ENCODE data around the gene R3HCC1L.

R3HCC1L gene

DNA sequence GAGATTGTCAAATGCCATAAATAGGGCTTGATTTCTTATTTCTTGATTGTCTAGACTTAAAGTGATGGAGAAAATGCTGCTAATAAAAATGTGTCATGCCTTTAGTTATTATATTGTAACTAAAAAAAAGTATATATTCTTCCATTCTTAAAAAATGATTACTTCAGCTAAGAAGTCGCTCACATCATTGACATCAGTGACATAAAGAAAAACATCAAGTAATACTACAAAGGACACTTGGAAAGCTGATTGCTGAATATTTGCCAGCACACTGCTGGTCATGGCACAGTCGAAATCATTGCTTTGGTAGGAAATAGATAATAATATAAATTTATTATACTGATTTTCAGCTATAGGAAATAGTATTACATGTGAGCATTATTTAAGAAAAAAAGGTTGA is 70.9 kb downstream of the R3HCC1L start:
- Histone ChIP-seq H3K27me3 (no peaks in the 10 kb centered on the region), H3K27ac (no peak overlapping the region), H3K4me3 (ENCODE audit: low read depth in 1 of 2, low read length in 1 of 2) (no peak overlapping the region), H3K9me3 (no peaks in the 10 kb centered on the region), H3K36me3 (peaks cover 21% of the 10 kb centered on the region), H3K4me1 (ENCODE audit: control insufficient read depth in 1 of 2, insufficient read depth in 1 of 2, low read depth in 1 of 2, low read length in 1 of 2) (no peaks in the 10 kb centered on the region)
- TF ChIP-seq, protein P1, sequence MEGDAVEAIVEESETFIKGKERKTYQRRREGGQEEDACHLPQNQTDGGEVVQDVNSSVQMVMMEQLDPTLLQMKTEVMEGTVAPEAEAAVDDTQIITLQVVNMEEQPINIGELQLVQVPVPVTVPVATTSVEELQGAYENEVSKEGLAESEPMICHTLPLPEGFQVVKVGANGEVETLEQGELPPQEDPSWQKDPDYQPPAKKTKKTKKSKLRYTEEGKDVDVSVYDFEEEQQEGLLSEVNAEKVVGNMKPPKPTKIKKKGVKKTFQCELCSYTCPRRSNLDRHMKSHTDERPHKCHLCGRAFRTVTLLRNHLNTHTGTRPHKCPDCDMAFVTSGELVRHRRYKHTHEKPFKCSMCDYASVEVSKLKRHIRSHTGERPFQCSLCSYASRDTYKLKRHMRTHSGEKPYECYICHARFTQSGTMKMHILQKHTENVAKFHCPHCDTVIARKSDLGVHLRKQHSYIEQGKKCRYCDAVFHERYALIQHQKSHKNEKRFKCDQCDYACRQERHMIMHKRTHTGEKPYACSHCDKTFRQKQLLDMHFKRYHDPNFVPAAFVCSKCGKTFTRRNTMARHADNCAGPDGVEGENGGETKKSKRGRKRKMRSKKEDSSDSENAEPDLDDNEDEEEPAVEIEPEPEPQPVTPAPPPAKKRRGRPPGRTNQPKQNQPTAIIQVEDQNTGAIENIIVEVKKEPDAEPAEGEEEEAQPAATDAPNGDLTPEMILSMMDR (IDR thresholded peaks at IDR 0.05), result no peak

DNA sequence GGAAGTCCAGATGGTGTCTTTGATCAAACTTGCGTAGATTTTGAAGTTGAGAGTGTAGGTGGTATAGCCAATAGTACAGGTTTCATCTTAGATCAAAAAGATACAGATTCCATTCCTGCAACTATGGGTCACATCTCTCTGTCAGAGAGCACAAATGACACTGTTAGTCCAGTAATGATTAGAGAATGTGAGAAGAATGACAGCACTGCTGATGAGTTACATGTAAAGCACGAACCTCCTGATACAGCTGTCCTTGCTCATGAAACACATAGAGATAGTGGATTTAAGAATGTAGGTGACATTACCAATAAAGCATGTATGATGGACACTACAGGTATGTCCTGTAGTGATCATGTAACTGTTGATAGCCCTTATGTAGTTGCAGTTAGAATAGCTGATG is 74.5 kb downstream of the R3HCC1L start:
- Histone ChIP-seq H3K36me3 (peaks cover 21% of the 10 kb centered on the region), H3K9me3 (no peaks in the 10 kb centered on the region), H3K4me1 (ENCODE audit: control insufficient read depth in 1 of 2, insufficient read depth in 1 of 2, low read depth in 1 of 2, low read length in 1 of 2) (no peaks in the 10 kb centered on the region), H3K27me3 (no peaks in the 10 kb centered on the region), H3K27ac (no peak overlapping the region), H3K4me3 (ENCODE audit: low read depth in 1 of 2, low read length in 1 of 2) (no peak overlapping the region)
- TF ChIP-seq, protein P1 (IDR thresholded peaks at IDR 0.05), result no peak

DNA sequence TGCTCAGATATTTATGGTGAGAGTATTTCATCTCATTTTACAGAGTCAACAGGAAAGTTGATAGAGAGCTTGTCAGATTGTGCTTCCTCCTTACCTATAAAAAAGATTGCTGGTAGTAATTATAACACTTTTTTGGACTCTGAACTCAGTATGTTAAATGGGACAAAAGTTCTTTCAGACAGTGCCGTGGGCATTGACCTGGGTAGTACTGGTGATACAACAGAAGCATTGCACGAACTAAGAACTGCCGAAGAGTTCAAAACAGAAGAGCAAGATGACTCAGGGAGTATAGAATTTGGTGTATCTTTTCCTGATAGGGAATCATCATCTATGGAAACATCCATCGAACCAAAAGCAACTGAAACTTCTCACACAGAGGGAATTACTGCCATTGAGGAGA is 75.0 kb downstream of the R3HCC1L start:
- H3K27me3 ChIP-seq, result no peaks in the 10 kb centered on the region
- H3K4me1 ChIP-seq (ENCODE audit: control insufficient read depth in 1 of 2, insufficient read depth in 1 of 2, low read depth in 1 of 2, low read length in 1 of 2), result no peaks in the 10 kb centered on the region
- TF ChIP-seq, protein P1 (IDR thresholded peaks at IDR 0.05), result no peak
- no peak overlapping the region for H3K4me3 ChIP-seq (ENCODE audit: low read depth in 1 of 2, low read length in 1 of 2)
- no peak overlapping the region for H3K27ac ChIP-seq
- H3K9me3 ChIP-seq, result no peaks in the 10 kb centered on the region
- H3K36me3 ChIP-seq, result peaks cover 21% of the 10 kb centered on the region

DNA sequence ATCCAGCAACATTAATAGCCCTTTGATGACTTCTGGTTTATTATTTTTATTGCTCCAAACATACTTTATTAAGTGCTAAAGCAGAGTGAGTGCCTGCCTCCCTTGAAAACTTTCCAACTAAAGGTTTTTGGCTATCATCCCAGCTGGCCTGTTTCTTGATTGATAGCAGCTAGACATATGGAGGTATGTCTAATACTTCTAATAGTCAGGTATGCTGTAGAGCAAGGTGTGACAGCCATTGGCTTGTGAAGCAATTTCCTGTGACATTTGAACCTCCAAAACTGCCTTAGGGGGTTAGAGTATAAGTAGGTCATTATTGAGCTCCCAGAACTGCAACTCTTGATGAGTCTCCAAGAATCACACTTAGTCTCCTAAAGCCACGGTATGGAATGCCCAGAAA is 77.7 kb downstream of the R3HCC1L start:
- Histone ChIP-seq H3K4me1 (ENCODE audit: control insufficient read depth in 1 of 2, insufficient read depth in 1 of 2, low read depth in 1 of 2, low read length in 1 of 2) (no peaks in the 10 kb centered on the region), H3K4me3 (ENCODE audit: low read depth in 1 of 2, low read length in 1 of 2) (no peak overlapping the region), H3K36me3 (peaks cover 25% of the 10 kb centered on the region), H3K9me3 (no peaks in the 10 kb centered on the region), H3K27ac (no peak overlapping the region), H3K27me3 (no peaks in the 10 kb centered on the region)
- TF ChIP-seq, protein P1 (IDR thresholded peaks at IDR 0.05), result no peak

DNA sequence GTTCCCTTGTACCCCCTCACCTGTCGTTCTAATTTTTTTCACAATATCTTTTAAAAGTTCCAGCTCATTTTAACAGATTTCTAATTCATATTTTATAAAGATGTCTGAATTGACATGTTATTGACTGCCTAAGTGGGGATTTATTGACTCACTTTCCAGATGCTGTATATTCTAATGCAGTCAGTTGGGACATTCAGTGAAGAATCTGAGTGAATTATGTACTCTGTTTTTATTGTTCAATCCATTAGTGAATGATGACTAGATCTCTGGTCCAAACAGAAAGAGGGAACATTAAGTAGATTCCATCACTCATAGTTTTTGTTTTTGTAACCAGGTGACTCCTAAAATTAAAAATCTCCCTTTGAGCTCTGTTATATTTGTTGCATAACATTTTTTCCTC is 79.3 kb downstream of the R3HCC1L start:
- no peak overlapping the region for H3K4me3 ChIP-seq (ENCODE audit: low read depth in 1 of 2, low read length in 1 of 2)
- H3K27ac ChIP-seq, result no peak overlapping the region
- no peaks in the 10 kb centered on the region for H3K9me3 ChIP-seq
- peaks cover 15% of the 10 kb centered on the region for H3K36me3 ChIP-seq
- H3K27me3 ChIP-seq, result no peaks in the 10 kb centered on the region
- H3K4me1 ChIP-seq (ENCODE audit: control insufficient read depth in 1 of 2, insufficient read depth in 1 of 2, low read depth in 1 of 2, low read length in 1 of 2), result no peaks in the 10 kb centered on the region
- TF ChIP-seq, protein P1 (IDR thresholded peaks at IDR 0.05), result no peak

DNA sequence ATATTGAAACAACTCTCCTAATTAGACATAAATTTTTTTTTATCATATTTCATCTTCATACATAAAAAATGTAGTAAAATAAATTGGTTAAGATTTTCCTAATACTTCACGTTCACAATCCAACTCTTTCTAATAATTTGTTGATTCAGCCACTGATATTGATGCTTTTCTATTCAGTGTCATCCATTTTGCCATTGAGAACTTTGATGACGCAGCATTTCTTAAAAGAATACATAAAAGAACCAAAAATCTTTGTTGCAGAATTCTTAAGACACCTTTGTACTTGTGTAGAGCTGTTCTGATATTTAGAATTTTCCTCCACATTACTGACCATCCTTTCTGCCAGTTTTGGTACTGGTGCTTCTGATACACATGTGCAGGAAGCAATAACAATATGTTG is 80.9 kb downstream of the R3HCC1L start:
- TF ChIP-seq, protein P1 (IDR thresholded peaks at IDR 0.05), result no peak
- no peak overlapping the region for H3K4me3 ChIP-seq (ENCODE audit: low read depth in 1 of 2, low read length in 1 of 2)
- H3K27me3 ChIP-seq, result no peaks in the 10 kb centered on the region

More for the DNA sequence above, 80.9 kb downstream of the R3HCC1L start:
- Histone ChIP-seq H3K4me1 (ENCODE audit: control insufficient read depth in 1 of 2, insufficient read depth in 1 of 2, low read depth in 1 of 2, low read length in 1 of 2) (no peaks in the 10 kb centered on the region), H3K9me3 (no peaks in the 10 kb centered on the region), H3K36me3 (peaks cover 5% of the 10 kb centered on the region), H3K27ac (no peak overlapping the region)
